GM18951 (cell line): ENCODE data around the gene BAG2.

Experiments
- POLR2A ChIP-seq: IDR thresholded peaks from 4 replicates; pipeline ENCODE4 v1.6.1; 2011; ENCODE audit warnings: mild to moderate bottlenecking; ENCODE audit not compliant: insufficient read length, insufficient read depth; ENCODE audit errors: extremely low read depth
- in situ Hi-C: fragments of 300-500 bp; cut with MboI; formaldehyde crosslinking; loops from one replicate; pipeline ENCODE4 v1.12.0; 2022; ENCODE audit warnings: low sequenced_read_pairs, mixed read lengths, inconsistent platforms; ENCODE audit not compliant: unreplicated experiment

Gene BAG2

GRCh38 chr6:57158658-57159057, 13.5 kb upstream of the BAG2 start:
- in situ Hi-C loops: no loop called here
- no peak for TF ChIP-seq POLR2A

- TF ChIP-seq POLR2A: no peak
- in situ Hi-C loops: no loop called here
These were observed 13.0 kb upstream of the BAG2 start for GRCh38 chr6:57159127-57159526.

GRCh38 chr6:57162028-57162427, 10.1 kb upstream of the BAG2 start:
- in situ Hi-C loops: no loop called here
- no peak for TF ChIP-seq POLR2A

- no peak for TF ChIP-seq POLR2A
These were observed 9.6 kb upstream of the BAG2 start for GRCh38 chr6:57162516-57162915.

GRCh38 chr6:57163956-57164355, 8.2 kb upstream of the BAG2 start:
- TF ChIP-seq POLR2A: no peak
- in situ Hi-C loops: no loop called here

More at GRCh38 chr6:57162516-57162915, 9.6 kb upstream of the BAG2 start:
- in situ Hi-C loops: no loop called here

- in situ Hi-C loops: no loop called here
- TF ChIP-seq POLR2A: no peak
These were observed 7.0 kb upstream of the BAG2 start for GRCh38 chr6:57165080-57165479.

- TF ChIP-seq POLR2A: no peak
- in situ Hi-C loops: no loop called here
These were observed 1.1 kb downstream of the BAG2 start for GRCh38 chr6:57173056-57173885.

- in situ Hi-C loops: no loop called here
- no peak for TF ChIP-seq POLR2A
These were observed 1.9 kb downstream of the BAG2 start for GRCh38 chr6:57173886-57174510.

- TF ChIP-seq POLR2A: no peak
These were observed 2.4 kb downstream of the BAG2 start for GRCh38 chr6:57174511-57174907.

GRCh38 chr6:57177545-57178265, 5.6 kb downstream of the BAG2 start:
- in situ Hi-C loops: no loop called here
- TF ChIP-seq POLR2A: no peak

More at GRCh38 chr6:57174511-57174907, 2.4 kb downstream of the BAG2 start:
- in situ Hi-C loops: no loop called here

- TF ChIP-seq POLR2A: no peak
- in situ Hi-C loops: no loop called here
These were observed 8.5 kb downstream of the BAG2 start for GRCh38 chr6:57180596-57180995.

GRCh38 chr6:57182017-57182432, 9.9 kb downstream of the BAG2 start:
- in situ Hi-C loops: no loop called here
- no peak for TF ChIP-seq POLR2A

- no peak for TF ChIP-seq POLR2A
- in situ Hi-C loops: no loop called here
These were observed 11.2 kb downstream of the BAG2 start for GRCh38 chr6:57183336-57183735.
